Endothelial cell (in vitro differentiated cells): ENCODE results near the gene HMGCS2. TPM values are rescaled to one million over a fixed set of nuclear protein-coding genes. Genes with fewer than 3 reads are reported as not detected.

Experiments used
- DNase-seq: peaks from one replicate; pipeline ENCODE4 v3.0.0; 2021; ENCODE audit warnings: low spot score
- H3K27ac Mint-ChIP-seq: one replicate; pipeline ENCODE4 v1.8.0; 2021; ENCODE audit warnings: mixed read lengths, inconsistent platforms; ENCODE audit not compliant: unreplicated experiment
- H3K27me3 Mint-ChIP-seq: one replicate; pipeline ENCODE4 v1.8.0; 2021; ENCODE audit warnings: mild to moderate bottlenecking, moderate library complexity, mixed read lengths, inconsistent platforms; ENCODE audit not compliant: unreplicated experiment
- H3K36me3 Mint-ChIP-seq: one replicate; pipeline ENCODE4 v1.8.0; 2021; ENCODE audit warnings: mild to moderate bottlenecking, low read depth, mixed read lengths, inconsistent platforms; ENCODE audit not compliant: unreplicated experiment
- H3K4me1 Mint-ChIP-seq: one replicate; pipeline ENCODE4 v1.8.0; 2021; ENCODE audit warnings: mild to moderate bottlenecking, mixed read lengths, inconsistent platforms; ENCODE audit not compliant: unreplicated experiment
- H3K4me3 Mint-ChIP-seq: one replicate; pipeline ENCODE4 v1.8.0; 2021; ENCODE audit warnings: mild to moderate bottlenecking, mixed read lengths, inconsistent platforms; ENCODE audit not compliant: unreplicated experiment
- H3K9me3 Mint-ChIP-seq: one replicate; pipeline ENCODE4 v1.8.0; 2021; ENCODE audit warnings: mixed read lengths, inconsistent platforms; ENCODE audit not compliant: unreplicated experiment
- CTCF ChIP-seq: fragments of 200-600 bp; sonication (generic); IDR thresholded peaks from one replicate; pipeline ENCODE4 v1.5.0; 2021; ENCODE audit warnings: antibody characterized with exemption; ENCODE audit not compliant: unreplicated experiment
- total RNA-seq: library from RNA; stranded (reverse); fragmentation: NEBNext Ultra II Directional; extraction: Animal tissue kit (Norgen Biotek cat#: 25700); gene quantifications from one replicate; pipeline ENCODE4 v1.2.1, GENCODE V29; 2021; ENCODE audit not compliant: unreplicated experiment

Gene HMGCS2
- total RNA-seq, 1 donor from 2014 or later: not detected

GRCh38 chr1:119739150-119739549 lies 29.6 kb downstream of the HMGCS2 start:
- H3K4me1 Mint-ChIP-seq: peaks cover 34% of the 10 kb centered on the region
- peaks cover 13% of the 10 kb centered on the region for H3K27me3 Mint-ChIP-seq
- DNase-seq: no peak
- no peak overlapping the region for H3K4me3 Mint-ChIP-seq
- no peaks in the 10 kb centered on the region for H3K9me3 Mint-ChIP-seq
- H3K36me3 Mint-ChIP-seq: peaks cover 26% of the 10 kb centered on the region
- TF ChIP-seq CTCF: no peak
- H3K27ac Mint-ChIP-seq: no peak overlapping the region

GRCh38 chr1:119738100-119738720 lies 30.5 kb downstream of the HMGCS2 start:
- H3K27me3 Mint-ChIP-seq: peaks cover 10% of the 10 kb centered on the region
- peaks cover 33% of the 10 kb centered on the region for H3K4me1 Mint-ChIP-seq
- DNase-seq: no peak
- no peak for TF ChIP-seq CTCF
- H3K9me3 Mint-ChIP-seq: no peaks in the 10 kb centered on the region
- peaks cover 26% of the 10 kb centered on the region for H3K36me3 Mint-ChIP-seq
- H3K27ac Mint-ChIP-seq: no peak overlapping the region
- peak overlapping the region; percentile 39 for H3K4me3 Mint-ChIP-seq

- H3K4me1 Mint-ChIP-seq: peaks cover 36% of the 10 kb centered on the region
- peaks cover 7% of the 10 kb centered on the region for H3K27me3 Mint-ChIP-seq
Measured at GRCh38 chr1:119737040-119737682, 31.5 kb downstream of the HMGCS2 start.

GRCh38 chr1:119736649-119737039 lies 32.1 kb downstream of the HMGCS2 start:
- TF ChIP-seq CTCF: no peak
- Mint-ChIP-seq H3K27me3 (peaks cover 7% of the 10 kb centered on the region), H3K4me1 (peaks cover 39% of the 10 kb centered on the region), H3K4me3 (peak overlapping the region; percentile 31), H3K9me3 (no peaks in the 10 kb centered on the region), H3K36me3 (peaks cover 23% of the 10 kb centered on the region), H3K27ac (no peak overlapping the region)
- no peak for DNase-seq

More at GRCh38 chr1:119737040-119737682, 31.5 kb downstream of the HMGCS2 start:
- Mint-ChIP-seq H3K9me3 (no peaks in the 10 kb centered on the region), H3K4me3 (no peak overlapping the region), H3K36me3 (peaks cover 23% of the 10 kb centered on the region), H3K27ac (no peak overlapping the region)
- no peak for TF ChIP-seq CTCF
- DNase-seq: peak; percentile 49

- Mint-ChIP-seq H3K4me3 (no peak overlapping the region), H3K36me3 (peaks cover 18% of the 10 kb centered on the region), H3K9me3 (no peaks in the 10 kb centered on the region), H3K4me1 (peaks cover 41% of the 10 kb centered on the region), H3K27ac (peak overlapping the region; percentile 43), H3K27me3 (peaks cover 5% of the 10 kb centered on the region)
- TF ChIP-seq CTCF: no peak
- no peak for DNase-seq
Measured at GRCh38 chr1:119735217-119735616, 33.5 kb downstream of the HMGCS2 start.
